Lower leg skin (tissue), 3 donors: ENCODE measurements around the gene BCAS4.

Source experiments
- POLR2A ChIP-seq, 2 donors: fragments of 450-650 bp; IDR thresholded peaks; one replicate each; pipeline ENCODE4 v1.6.1; 2016 to 2017; ENCODE audit warnings: antibody characterized with exemption in 2 of 2, mild to moderate bottlenecking in 1 of 2, moderate library complexity in 1 of 2
- TF ChIP-seq, protein P1 (sequence below), 3 donors: fragments of 450-650 bp; IDR thresholded peaks; one replicate each; pipeline ENCODE4 v1.5.1; 2016; ENCODE audit warnings: antibody characterized with exemption in 3 of 3, mild to moderate bottlenecking in 3 of 3, moderate library complexity in 2 of 3

DNA sequence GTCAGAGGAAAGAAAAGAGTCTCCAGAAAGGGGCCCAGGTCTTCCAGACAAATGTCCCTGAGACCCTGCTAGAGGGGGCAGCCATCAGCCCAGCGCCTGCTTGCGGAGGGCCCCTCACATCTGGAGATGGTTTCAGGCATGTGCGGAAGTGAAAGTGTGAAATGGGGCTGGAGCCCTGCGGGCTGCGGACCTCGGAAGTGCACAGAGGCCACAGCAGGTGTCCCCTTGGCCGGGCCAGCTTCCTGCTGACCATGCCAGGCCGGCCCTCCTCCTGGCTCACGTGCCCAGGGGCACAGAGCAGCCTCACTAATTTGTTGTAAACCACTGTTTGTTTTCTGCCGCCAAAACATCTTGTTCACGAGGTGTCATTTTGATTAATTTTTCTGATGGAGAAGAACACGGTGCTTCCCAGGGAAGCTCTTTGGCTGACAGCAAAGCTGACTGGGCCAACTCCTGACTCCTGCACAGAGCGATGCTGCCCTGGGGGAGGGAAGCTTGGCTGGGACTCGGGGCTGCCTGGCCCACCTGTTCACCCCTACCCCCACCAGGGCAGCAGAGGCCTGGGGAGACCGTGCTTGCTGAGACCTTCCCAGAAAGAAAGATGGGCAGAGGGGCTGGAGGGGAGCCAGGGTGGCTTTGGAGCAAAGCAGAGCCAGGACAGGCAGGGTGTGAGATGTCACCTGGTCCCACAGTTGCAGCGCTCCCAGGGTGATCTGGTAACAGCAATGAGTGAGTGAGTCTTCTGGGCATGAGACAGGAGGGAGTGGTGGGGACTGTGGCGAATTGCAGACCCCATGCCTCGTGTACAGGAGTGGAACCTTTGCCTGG lies 54.2 kb downstream of the BCAS4 start:
- TF ChIP-seq, protein P1, sequence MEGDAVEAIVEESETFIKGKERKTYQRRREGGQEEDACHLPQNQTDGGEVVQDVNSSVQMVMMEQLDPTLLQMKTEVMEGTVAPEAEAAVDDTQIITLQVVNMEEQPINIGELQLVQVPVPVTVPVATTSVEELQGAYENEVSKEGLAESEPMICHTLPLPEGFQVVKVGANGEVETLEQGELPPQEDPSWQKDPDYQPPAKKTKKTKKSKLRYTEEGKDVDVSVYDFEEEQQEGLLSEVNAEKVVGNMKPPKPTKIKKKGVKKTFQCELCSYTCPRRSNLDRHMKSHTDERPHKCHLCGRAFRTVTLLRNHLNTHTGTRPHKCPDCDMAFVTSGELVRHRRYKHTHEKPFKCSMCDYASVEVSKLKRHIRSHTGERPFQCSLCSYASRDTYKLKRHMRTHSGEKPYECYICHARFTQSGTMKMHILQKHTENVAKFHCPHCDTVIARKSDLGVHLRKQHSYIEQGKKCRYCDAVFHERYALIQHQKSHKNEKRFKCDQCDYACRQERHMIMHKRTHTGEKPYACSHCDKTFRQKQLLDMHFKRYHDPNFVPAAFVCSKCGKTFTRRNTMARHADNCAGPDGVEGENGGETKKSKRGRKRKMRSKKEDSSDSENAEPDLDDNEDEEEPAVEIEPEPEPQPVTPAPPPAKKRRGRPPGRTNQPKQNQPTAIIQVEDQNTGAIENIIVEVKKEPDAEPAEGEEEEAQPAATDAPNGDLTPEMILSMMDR (IDR thresholded peaks at IDR 0.05), result no peak
- no peak for TF ChIP-seq POLR2A (IDR thresholded peaks at IDR 0.05)
